Measurements from ENCODE around the gene TPST1.

DNA sequence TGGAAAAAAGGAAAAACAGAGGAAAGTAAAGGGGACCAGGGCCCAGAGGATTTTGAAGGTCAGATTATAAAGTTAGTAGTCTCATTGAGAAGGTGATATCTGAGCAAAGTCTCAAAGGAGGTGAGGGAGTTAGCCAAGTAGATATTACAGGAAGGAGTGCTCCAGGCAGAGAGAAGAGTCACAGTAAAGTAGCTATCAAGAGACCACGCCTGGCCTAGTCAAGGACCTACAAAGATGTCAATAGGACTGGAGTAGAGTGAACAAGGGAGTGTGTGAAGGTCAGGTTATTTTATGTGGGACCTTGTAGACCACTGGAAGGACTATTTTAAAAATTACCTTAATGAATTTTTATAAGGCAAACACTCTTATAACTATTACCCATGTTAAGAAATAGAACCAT lies 64.8 kb downstream of the TPST1 start:
- TF ChIP-seq CTCF (conservative IDR thresholded peaks at IDR 0.05) (no peak), ZFX (IDR thresholded peaks at IDR 0.05) (no peak)

Data from C4-2B (cell line).